ENCODE measurements around the gene RBP2.
"Not testable (repeated sequence)": the region's sequence is repeated elsewhere in the genome, so short reads cannot be mapped to it uniquely, and the experiment has no call there.

Gene RBP2

DNA sequence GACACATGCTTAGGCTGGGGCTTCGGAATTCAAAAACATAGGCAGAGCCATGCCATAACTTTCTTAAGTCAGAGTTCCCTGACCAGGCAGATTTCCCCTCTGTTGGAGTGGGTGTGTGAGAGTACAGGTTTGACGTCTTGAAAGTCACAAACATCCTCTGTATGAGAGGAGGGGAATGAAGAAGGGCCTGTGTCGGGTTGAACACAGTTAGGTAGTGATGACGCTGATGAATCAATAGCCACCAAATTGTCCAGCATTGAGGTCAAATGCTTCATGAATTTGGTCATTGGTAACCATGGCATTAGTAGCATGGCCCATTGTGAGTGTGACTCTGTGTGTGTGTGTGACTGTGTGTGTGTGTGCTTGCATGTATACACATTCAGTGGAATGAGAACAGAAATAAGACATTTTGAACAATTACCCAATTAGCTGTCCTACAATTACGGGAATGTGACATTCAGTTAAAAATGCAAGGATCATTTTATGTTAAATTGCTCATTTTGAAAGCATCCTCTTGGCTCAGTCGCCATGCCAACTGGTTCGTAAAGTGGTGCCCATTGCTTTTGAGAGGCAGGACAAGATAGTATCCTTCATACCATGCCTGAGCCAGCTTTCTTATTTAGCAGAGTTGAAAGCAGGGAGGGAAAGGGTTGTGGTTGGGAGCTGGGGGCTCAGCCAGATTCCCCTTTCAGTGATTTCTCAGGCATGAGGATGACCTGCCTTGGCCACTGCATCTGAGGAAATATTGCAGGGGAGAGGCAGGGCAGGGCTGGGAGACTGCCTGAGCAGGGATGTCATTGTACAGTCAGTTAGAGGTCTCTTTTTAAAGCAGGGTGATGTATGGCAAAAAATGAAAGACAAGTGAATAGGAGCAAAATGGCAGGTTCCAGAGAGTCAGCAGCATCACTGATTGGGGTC, 35.4 kb downstream of the RBP2 start:
- DNase-seq = no peak

DNA sequence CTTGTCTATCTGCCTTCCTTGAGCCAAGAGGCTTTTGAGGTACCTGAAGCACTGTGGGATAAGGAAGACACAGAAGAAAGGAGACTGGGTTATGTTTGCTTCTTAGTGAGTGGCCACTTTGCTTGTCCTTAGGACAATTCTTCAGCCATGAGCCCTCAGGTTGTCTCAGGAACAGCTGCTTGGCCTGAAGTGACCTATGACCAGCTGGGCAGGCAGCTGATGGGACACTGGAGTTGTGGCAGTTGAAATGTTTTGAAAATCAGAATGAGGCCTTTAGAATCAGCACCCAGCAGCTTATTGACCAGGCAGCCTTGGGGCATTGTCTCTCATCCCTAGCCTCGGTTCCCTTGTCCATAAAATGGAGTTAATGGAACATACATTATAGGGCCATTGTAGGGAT, 37.0 kb downstream of the RBP2 start:
- DNase-seq = no peak

DNA sequence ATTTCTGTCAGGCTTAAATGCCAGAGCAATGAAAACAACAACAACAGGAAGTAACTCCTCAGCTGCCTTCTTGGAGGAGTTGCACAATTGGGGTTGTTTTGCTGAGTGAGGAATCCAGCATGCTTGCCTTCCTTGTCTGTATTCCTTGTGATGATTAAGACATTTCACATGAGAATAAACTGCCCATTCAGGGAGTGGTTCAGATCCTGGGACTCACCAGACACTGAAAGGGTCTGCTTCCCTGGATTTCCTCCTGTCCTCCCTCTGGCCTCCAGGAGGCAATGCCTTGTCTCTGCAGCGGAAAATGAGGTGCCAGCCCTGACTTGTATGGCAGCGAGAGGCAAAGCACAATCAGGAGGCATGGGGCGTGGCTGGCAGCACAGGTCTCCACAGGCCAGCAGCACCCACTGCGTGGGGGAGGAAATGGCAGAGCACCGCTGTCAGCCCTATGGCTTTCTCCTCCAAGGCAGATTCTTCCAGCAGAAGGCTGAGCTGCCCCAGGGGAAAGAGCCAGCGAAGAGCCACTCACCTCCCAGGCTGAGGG, 41.5 kb downstream of the RBP2 start:
- no peak for DNase-seq

DNA sequence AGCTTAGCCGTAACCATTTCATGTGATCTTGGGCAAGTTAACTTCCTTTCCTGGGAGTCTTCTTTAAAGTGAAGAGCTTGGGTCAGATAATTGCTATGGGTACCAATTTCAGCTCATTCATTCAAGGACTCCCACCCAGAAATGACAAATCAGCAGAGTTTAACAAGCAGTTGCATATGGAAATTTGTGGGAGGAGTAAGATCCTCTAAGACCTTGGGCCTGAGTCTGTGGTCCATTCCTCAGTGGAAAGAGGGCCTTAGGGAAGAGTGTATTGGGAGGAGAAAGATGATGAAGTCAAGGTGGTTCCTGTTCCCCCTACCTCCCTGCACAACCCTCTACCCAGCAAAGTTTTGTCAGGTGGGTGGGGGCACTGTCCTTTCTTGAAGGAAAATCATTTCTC, 42.1 kb downstream of the RBP2 start:
- DNase-seq = no peak

DNA sequence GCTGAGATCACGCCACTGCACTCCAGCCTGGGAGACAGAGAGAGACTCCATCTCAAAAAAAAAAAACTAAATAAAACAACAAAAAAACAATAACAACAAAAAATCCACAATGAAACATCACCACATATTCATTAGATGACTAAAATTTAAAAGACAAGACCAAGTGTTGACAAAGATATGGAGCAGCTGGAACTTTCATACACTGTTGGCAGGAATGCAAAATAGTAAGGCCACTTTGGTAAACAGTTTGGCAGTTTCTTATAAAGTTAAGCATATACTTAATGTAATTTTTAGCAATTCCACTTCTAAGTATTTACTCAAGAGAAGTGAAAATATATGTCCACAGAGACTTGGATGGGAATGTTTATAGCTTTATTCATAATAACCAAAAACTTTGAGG, 43.2 kb downstream of the RBP2 start:
- DNase-seq = no peak

DNA sequence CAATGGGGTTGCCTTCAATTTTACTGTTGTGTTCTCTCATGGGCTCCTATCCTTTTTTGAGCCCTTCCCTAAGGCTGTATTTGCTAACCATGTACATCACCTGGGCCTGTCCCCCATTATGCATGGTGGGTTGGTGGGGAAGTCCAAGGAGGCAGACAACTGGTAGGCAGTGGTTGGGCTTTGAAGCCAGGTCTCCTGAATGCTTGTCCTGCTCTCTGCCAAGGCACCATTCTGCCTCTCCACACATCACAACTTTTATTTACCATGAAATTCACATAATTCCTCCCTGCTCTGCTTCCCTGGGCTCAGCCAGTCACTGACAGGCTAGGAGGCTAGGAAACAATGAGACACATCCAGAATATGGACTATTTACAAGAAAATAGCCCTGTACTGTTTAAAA, 45.8 kb downstream of the RBP2 start:
- no peak for DNase-seq

DNA sequence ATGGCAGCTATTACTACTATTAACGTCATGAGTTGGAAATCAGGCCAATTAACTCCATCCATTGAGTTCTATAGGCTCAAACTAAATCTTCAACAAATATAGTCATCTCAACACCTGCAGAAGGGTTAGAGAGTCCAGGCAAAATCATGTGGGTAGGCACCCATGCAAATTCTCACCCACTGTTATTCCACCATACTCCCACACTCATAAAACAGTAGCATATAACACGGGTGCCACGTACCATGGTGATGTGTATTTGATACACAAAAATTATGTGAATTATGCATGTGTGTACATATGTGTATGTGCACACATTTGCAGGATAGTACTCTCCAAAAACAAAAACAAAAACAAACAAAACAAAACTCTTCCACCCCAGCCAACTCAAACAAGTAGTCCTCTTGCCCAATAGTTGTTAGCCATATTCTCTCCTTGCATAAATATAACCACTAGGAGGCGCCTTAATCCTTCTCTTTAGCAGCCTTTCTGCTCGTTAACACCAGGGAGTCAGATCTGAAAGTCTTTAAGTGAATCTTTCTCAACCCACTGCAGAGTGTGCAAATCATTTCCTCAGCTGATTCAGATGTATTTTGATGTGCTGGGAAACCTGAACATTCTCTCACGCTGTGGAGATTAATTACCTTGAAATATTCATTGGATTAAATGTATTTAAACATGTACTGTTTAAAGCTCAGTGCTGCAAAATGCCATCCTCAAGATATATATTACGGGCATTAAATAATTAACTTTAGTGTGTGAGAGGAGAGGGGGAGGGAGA, 48.8 kb downstream of the RBP2 start:
- no peak for DNase-seq

DNA sequence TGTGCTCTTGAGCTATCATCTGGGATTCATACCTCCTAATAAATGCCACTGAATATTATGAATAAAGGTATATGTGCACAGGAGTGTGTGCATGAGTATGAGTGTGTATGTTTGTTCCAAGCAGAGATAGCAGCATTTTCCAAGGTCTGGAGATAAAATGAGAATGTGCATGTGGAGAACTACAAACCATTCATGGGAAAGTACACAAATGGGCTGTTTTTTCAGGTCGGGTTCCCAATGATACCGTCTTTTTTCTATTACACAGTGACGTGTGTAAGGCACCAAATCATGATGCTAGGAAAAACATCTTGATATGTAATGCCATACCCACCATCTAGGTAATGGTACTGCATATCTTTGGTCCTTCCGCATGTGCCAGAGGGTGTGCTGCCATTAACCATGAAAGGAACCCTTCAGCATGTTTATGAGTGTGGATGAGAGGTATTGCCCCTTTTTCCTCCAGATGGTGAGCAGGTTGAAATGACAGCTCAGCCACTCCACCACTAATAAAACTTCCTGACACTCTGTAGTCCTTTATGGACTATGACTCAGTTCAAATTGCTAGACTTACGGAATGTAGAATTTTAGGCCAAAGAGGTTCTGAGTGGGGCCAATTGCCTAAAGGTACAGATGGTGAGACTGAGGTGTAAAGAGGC, 50.4 kb downstream of the RBP2 start:
- DNase-seq = no peak

DNA sequence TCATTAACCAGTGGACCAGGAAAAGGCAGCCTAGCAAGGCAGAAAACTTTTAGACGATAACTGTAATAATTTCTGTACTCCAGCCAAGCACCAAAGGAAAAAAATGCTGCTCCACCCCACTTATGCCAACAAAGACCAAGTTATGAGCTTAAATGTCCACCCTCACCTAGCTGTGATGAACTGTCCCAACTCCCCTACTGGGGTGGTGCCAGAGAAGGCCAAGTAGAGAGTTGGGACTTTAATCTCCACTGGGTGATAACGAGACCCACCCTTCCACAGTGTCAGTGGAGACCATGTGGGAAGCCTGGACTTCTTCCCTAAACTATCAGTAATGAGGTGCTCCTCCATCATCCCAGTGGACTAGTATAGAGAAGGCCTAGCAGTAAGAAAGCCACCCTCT, 53.1 kb downstream of the RBP2 start:
- no peak for DNase-seq

DNA sequence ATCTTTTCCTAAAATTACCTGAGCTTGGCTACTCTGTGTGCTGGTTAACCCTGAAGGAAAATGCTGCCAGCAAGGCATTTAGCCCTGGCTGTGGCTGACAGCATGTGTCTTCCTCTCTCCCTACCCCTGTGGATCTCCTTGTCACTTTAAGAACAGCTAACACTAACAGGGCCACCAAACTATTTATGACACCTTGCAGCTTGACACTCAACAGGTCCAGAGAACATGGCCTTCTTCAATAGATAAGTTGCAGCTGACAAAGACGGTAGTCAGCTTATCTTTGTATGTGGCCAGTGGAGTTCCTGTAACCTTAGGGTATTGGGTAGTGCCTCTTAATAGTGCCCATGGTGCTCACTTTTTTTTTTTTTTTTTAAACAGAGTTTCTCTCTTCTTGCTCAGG, 54.9 kb downstream of the RBP2 start:
- DNase-seq = no peak

DNA sequence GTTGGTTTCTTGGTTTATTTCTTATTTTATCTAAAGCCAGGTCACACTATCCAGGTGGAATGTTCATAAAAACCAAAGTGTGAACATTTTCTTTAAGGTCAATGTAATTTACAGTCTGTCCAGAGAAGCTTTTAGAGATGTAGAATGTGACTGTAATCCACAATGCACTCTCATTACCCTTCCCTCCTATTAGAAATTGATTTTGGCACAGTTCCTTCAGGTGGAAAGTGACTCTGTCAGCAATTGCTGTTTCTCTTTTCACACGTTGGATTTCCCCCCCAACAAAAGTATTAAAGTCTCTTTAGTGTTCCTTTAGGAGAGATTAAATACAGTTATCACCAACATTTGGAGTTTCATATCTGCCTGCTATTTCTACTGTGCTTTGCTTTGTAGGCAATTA, 55.3 kb downstream of the RBP2 start:
- no peak for DNase-seq

DNA sequence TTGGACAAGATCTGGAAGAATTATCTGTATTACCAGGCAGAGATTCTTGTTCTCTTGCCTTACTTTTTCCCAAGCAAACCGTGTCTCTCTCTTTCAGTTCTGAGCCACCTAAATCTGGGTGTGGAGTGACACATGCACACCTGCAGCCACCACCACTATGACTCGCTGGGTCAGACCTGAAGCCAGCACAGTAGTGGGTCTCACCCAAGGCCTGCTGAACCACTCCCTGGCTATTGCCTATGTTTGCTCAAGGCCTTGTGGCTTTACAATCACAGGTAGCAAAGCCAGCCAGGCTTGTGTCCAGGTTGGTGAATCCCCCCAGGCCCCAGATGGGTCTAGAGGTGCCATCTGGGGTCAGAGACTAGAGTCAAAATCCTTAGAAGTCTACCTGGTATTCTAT, 58.2 kb downstream of the RBP2 start:
- DNase-seq = no peak

DNA sequence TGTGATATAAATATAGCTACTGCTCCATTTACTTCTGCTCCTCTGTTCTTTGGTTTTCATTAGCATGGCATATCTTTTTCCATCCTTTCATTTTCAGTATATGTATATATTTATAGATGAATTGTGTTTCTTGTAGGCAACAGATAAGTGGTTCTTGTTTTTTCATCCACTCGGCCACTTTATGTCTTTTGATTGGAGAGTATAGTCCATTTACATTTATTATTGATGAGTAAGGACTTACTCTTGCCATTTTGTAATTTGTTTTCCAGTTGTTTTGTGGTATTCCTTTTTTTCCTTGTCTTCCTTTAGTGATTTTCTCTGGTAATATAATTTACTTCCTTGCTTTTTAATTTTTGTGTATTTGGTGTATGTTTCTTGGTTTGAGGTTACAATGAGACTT, 60.0 kb downstream of the RBP2 start:
- no peak for DNase-seq

DNA sequence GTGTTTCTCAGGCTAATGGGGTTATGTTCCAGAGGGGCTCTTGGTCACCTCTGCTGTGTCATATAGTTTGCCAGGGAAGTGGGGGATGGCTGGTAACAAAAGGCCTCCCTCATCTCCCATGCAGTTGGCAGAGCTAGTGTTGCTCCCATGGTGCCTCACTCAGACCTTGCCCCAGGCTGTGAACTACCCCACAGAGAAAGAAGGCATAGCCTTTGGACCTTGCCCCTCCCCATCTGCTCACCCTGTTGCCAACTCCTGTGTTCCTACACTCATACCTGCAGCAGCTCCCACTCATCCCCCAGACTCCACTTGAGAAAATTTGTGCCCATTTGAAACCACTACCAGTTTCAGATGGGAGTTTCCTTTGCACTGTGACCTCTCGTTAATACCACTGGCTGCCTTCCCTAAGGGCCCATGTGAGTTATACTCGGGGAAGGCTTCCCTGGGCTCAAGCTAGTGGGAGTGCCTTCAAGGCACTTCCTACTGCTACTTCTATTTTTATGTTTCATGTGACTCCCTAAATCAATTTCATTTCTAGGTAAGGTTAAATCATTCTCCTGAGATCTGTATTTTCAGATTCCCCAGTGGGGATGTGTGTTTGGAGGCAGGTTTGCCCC, 61.6 kb downstream of the RBP2 start:
- DNase-seq = no peak

DNA sequence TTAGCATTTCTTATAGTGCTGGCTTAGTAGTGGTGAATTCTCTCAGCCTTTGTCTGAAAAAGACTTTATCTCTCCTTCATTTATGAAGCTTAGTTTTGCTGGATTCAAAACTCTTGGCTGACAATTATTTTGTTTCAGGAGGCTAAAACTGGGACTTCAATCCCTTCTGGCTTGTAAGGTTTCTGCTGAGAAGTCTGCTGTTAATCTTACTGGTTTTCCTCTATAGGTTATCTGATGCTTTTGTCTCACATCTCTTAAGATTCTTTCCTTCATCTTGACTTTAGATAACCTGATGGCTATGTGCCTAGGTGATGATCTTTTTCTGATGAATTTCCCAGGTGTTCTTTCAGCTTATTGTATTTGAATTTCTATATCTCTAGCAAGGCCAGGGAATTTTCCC, 63.4 kb downstream of the RBP2 start:
- not testable (repeated sequence) for DNase-seq
